ENCODE results near the gene PNPLA6.

The PNPLA6 gene

GRCh38 chr19:7535047-7535997, at the start of gene PNPLA6:
PNPLA6 (plus strand) TSS chr19:7535717; CDS start chr19:7535789, 72 bp downstream.
- DNase-seq, result peak; percentile 95

- DNase-seq, result no peak
These were observed 48.6 kb upstream of the PNPLA6 start for GRCh38 chr19:7486923-7487322.

- DNase-seq, result peak; percentile 89
These were observed 46.7 kb upstream of the PNPLA6 start, which contains the start of gene PEX11G for GRCh38 chr19:7488736-7489353. PEX11G (minus strand) TSS chr19:7489035; CDS start chr19:7489010, 25 bp downstream.

GRCh38 chr19:7489609-7490044, 45.9 kb upstream of the PNPLA6 start:
- DNase-seq, result no peak

GRCh38 chr19:7492142-7492541, 43.4 kb upstream of the PNPLA6 start:
- DNase-seq, result no peak

- no peak for DNase-seq
These were observed 43.0 kb upstream of the PNPLA6 start for GRCh38 chr19:7492558-7492957.

- DNase-seq, result peak; percentile 91
These were observed 41.0 kb upstream of the PNPLA6 start for GRCh38 chr19:7494416-7495098.

DNA sequence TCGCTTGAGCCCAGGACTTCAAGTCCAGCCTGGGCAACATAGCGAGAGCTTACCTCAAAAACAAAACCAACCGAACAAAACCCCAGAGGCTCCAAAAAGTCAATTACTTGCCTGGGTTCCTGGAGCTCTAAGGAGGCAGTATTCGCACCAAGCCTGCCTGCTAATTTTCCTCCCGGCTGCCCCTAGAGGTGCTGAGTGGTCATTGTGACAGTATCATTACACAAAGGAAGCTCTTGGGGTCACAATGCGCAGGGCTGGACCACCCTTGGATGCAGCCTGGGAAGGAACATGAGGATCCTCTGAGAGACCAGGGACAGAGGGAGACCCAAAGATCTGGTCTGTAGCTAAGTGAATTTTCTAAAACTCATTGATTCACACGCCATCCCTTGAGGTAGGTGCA, 38.2 kb upstream of the PNPLA6 start:
- peak; percentile 30 for DNase-seq

DNA sequence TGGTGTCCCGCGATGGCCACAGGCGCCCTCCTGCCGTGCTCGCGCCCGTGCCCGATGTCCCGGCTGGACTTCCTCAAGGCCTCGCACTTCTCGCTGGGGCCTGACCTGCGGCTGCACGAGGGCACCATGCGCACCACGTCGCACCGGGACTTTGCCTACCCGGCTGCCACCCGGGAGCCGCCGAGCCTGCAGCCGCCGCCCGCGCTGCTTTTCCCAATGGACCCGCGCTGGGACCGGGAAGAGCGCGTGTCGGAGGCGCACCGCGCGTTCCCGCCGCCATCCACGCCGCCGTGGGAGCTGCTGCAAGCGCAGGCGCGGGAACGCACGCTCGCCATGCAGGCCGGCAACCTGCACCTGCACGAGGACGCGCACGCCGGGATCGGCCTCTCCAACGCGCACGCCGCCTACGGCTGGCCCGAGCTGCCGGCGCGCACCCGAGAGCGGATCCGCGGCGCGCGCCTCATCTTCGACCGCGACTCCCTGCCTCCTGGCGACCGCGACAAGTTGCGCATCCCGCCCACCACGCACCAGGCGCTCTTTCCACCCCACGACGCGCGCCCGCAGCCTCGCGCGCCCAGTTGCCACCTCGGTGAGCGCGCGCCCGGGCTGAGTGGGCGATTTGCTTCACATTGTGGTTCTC, 34.6 kb upstream of the PNPLA6 start:
- DNase-seq, result peak; percentile 70

- no peak for DNase-seq
These were observed 33.0 kb upstream of the PNPLA6 start for GRCh38 chr19:7502552-7502951.

DNA sequence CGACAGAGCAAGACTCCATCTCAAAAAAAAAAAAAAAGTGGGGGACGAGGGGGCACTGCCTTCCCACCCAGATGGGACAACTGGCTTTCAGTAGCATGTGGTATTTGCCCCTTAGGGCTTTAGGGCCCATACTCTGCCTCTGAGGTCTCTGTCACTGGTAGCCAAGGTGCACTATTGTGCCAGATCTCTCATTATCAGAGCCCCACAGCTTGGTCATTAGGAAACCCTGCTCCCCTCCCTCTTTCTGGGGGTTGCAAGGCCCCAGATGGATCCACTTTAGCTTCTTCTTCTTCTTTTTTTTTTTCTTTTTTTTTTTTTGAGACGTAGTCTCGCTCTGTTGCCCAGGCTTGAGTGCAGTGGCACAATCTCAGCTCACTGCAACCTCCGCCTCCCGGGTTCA, 30.8 kb upstream of the PNPLA6 start:
- no peak for DNase-seq

- no peak for DNase-seq
These were observed 30.2 kb upstream of the PNPLA6 start for GRCh38 chr19:7505288-7505681.

DNA sequence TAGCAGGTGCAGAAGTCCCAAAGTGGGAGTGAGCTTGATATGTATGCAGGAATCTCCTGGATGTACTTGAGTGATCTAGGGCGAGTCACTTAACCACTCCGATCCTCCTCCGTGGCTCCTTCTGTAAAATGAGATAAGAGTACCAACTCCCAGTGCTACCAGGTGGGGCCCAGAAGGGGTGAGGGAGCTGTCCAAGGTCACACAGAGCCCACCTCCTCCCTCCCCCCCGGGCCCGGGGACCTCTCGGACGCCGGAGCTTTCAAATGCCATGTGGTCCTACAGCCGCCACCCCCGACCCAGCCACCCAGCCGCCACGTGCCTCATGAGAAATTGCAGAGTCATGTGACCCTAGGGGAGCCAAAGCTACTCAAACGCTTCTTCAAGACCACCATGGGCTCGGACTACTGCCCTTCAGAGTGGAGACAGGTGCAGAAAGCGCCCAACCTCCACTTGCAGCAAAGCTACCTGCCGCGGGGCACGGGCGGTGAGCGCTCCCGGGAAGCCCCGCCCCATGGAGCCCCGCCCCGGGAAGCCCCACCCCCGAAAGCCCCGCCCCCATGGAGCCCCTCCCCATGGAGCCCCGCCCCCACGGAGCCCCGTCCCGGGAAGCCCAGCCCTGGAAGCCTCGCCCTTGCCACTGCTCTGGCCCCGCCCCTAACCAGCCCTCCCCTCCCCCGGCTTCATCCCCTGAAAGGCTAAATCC, 29.7 kb upstream of the PNPLA6 start:
- DNase-seq, result no peak

DNA sequence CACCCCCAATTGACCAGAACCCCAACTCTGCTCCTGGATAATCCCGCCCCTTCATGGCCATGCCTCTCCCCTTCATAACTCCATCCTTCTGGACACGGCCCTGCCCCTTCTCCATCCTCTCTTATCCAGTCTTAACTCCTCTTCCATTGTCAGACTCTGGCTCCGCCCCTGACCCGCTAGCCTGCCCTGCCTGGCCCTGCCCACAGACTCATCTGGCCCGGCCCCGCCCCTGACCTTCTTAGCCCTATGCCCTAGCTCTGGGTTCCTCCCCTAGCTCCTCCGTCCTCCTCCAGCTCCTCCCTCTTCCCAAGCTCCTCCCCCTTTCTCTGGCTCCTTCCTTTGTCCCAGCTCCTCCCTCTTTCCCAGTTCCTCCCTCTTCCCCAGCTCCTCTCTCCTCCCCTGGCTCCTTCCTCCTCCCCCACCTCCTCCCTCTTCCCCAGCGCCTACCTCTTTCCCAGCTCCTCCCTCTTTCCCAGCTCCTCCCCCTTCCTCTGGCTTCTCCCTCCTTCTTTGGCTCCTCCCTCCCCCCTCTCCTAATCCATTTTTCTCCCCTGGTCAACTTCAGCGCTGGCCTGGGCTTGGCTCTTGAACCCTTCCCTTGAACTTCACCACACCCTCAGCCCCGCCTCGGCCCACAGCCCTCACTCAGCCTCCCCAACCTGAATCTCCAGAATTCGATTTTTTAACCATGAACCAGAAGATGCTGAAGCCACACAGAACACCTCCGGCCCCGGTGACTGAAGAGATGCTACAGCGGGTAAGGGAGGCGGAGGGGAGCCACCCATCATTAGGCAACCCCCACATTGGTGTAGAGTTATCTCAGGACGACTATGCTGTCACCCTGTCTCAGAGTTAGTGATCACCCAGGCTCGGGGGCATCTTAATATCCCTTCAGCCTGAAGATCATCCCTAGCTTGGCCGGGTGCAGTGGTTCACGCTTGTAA, 28.9 kb upstream of the PNPLA6 start:
- peak; percentile 13 for DNase-seq

DNA sequence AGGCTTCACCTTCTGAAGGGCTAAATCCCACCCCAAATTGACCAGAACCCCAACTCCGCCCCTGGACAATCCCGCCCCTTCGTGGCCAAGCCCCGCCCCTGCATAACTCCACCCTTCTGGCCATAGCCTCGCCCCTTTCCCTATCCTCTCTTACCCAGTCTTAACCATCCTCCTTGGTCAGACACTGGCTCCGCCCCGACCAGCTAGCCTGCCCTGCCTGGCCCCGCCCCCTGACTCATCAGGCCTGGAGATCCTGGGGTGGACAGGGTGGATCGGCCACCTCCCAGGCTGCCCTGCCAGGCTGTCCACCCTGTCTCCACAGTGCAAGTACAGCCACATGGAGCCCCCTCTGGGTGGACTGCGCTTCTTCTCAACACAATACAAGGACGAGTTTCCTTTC, 27.6 kb upstream of the PNPLA6 start:
- DNase-seq, result no peak

DNA sequence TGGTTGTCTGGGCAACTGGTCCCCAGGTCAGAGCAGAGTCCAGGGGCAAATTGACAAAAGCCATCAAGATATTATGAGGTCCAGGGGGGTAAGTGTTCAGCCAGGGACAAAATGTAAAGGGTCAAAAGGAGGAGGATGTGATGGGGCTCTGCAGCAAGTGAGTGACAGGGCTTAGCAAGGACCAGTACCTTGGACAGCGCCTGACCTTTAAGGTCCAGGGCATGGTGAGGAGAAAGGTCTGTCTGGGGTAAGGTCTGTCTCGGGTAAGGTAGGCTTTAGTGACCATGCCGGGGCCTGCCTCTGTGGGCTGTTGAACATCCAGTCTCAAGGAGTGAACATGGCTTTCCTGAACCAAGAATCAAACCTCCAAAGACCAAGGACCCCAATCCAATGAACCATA, 25.9 kb upstream of the PNPLA6 start:
- DNase-seq, result no peak

GRCh38 chr19:7512400-7512851, 23.1 kb upstream of the PNPLA6 start:
- DNase-seq, result no peak

- DNase-seq, result no peak
These were observed 21.5 kb upstream of the PNPLA6 start for GRCh38 chr19:7513809-7514642.

GRCh38 chr19:7515110-7515644, 20.3 kb upstream of the PNPLA6 start:
- DNase-seq, result no peak
